Gastroesophageal sphincter (tissue), 4 donors: ENCODE data around the gene NXPE4. TPM values are rescaled to one million over a fixed set of nuclear protein-coding genes. Genes with fewer than 3 reads are reported as not detected.
"Not testable (repeated sequence)": the region's sequence is repeated elsewhere in the genome, so short reads cannot be mapped to it uniquely, and the experiment has no call there.

Experiments
- ATAC-seq: fragments of 150-250 bp; one replicate; pipeline ENCODE4 v1.9.1; 2016; ENCODE audit warnings: mild to moderate bottlenecking, moderate library complexity
- H3K27ac ChIP-seq, 4 donors: fragments of 200-600 bp; sonication (generic) in 3 of 4; 1 replicate in 3 of 4; 2 replicates in 1 of 4; pipeline ENCODE4 v1.5.1; 2016 to 2019
- H3K27me3 ChIP-seq: fragments of 200-600 bp; sonication (generic); one replicate; pipeline ENCODE4 v1.5.1; 2019
- H3K36me3 ChIP-seq, 2 donors: fragments of 200-600 bp; sonication (generic); one replicate each; pipeline ENCODE4 v1.5.1; 2019; ENCODE audit warnings: control low read depth in 1 of 2
- H3K4me1 ChIP-seq, 3 donors: fragments of 200-600 bp; sonication (generic); 1 replicate in 2 of 3; 2 replicates in 1 of 3; pipeline ENCODE4 v1.5.1; 2016 to 2019; ENCODE audit warnings: control low read depth in 2 of 3
- H3K4me3 ChIP-seq, 2 donors: fragments of 200-600 bp; sonication (generic); one replicate each; pipeline ENCODE4 v1.5.1; 2019; ENCODE audit warnings: mild to moderate bottlenecking in 1 of 2, moderate library complexity in 1 of 2
- H3K9me3 ChIP-seq, 3 donors: fragments of 200-600 bp; sonication (generic); one replicate each; pipeline ENCODE4 v1.5.1; 2017 to 2019; ENCODE audit warnings: control low read depth in 2 of 3
- CTCF ChIP-seq, 4 experiments: fragments of 200-600 bp in 2 of 4; fragments of 450-650 bp in 2 of 4; sonication (generic) in 1 of 4; IDR thresholded peaks; one replicate each; pipeline ENCODE4 v1.5.1; 2017 to 2019; ENCODE audit warnings: antibody characterized with exemption in 4 of 4, mild to moderate bottlenecking in 2 of 4, moderate library complexity in 2 of 4
- EP300 ChIP-seq: sonication (generic); formaldehyde crosslinking; IDR thresholded peaks from one replicate; pipeline ENCODE4 v1.6.1; 2017; ENCODE audit warnings: antibody characterized with exemption, mild to moderate bottlenecking
- POLR2A ChIP-seq, 2 donors: fragments of 450-650 bp; IDR thresholded peaks; one replicate each; pipeline ENCODE4 v1.6.1; 2017; ENCODE audit warnings: antibody characterized with exemption in 2 of 2, mild to moderate bottlenecking in 2 of 2, moderate library complexity in 1 of 2
- POLR2AphosphoS5 ChIP-seq: sonication (generic); formaldehyde crosslinking; IDR thresholded peaks from one replicate; pipeline ENCODE4 v1.6.1; 2017; ENCODE audit warnings: antibody characterized with exemption
- WGBS, 2 donors: methylation state at CpG; one replicate each; pipeline ENCODE4 v1.1.5; 2018; ENCODE audit warnings: low coverage in 1 of 2; 5-methylcytosine and 5-hydroxymethylcytosine counted together
- total RNA-seq, 4 donors: library from RNA; depleted of rRNA; stranded (reverse); fragments of >200 nt; gene quantifications; one replicate each; pipeline ENCODE4 v1.1.0, GENCODE V29; 2016

Gene NXPE4
- under 1 TPM in 2 of 4 donors, not detected in 2; 0.13 to 0.17 TPM for total RNA-seq

GRCh38 chr11:114595571-114595970, at the start of gene NXPE4:
Gene NXPE4 (minus strand): TSS chr11:114595786. CDS start chr11:114594759, 1,027 bp downstream.
- TF ChIP-seq CTCF (IDR thresholded peaks at IDR 0.05) (no peak), EP300 (no peak), POLR2A (IDR thresholded peaks at IDR 0.05) (no peak), POLR2AphosphoS5 (no peak)
- Histone ChIP-seq H3K36me3 (no peaks in the 10 kb centered on the region), H3K9me3 (no peaks in the 10 kb centered on the region), H3K27me3 (no peaks in the 10 kb centered on the region), H3K27ac (no peak within 1 kb of the TSS), H3K4me1 (no peaks in the 10 kb centered on the region), H3K4me3 (no peak within 1 kb of the TSS)
- no peak for ATAC-seq
- WGBS, 2 donors, result 20 to 71% methylated on average over 1 of the region's 2 CpGs

GRCh38 chr11:114639440-114639839, 43.9 kb upstream of the NXPE4 start:
- H3K9me3 ChIP-seq, H3K27ac ChIP-seq, H3K4me3 ChIP-seq, ATAC-seq, H3K4me1 ChIP-seq, H3K27me3 ChIP-seq, H3K36me3 ChIP-seq: not testable (repeated sequence)
- WGBS, 2 donors, result 80 to 96% methylated on average over 1 to 6 of the region's 6 CpGs

- not testable (repeated sequence) for H3K9me3 ChIP-seq, H3K4me3 ChIP-seq, H3K36me3 ChIP-seq, ATAC-seq, H3K27ac ChIP-seq, H3K4me1 ChIP-seq, H3K27me3 ChIP-seq
- 84 to 91% methylated on average over 11 to 12 of the region's 13 CpGs for WGBS, 2 donors
Observed at GRCh38 chr11:114631445-114631965, 35.9 kb upstream of the NXPE4 start.

GRCh38 chr11:114625294-114625693, 29.7 kb upstream of the NXPE4 start:
- Histone ChIP-seq H3K9me3 (peaks cover 0 to 4% (median 0%) of the 10 kb centered on the region in 3 donors), H3K27me3 (no peaks in the 10 kb centered on the region), H3K27ac (no peak overlapping the region), H3K4me3 (no peak overlapping the region), H3K36me3 (no peaks in the 10 kb centered on the region), H3K4me1 (no peaks in the 10 kb centered on the region)
- WGBS, 2 donors, result 73 to 82% methylated on average over 5 to 7 of the region's 7 CpGs
- TF ChIP-seq EP300, result no peak
- no peak for TF ChIP-seq POLR2AphosphoS5
- no peak for TF ChIP-seq CTCF (IDR thresholded peaks at IDR 0.05)
- no peak for TF ChIP-seq POLR2A (IDR thresholded peaks at IDR 0.05)
- no peak for ATAC-seq

- Histone ChIP-seq H3K27ac (no peak overlapping the region), H3K36me3 (no peaks in the 10 kb centered on the region), H3K4me3 (no peak overlapping the region), H3K27me3 (no peaks in the 10 kb centered on the region), H3K4me1 (no peaks in the 10 kb centered on the region), H3K9me3 (peaks cover 0 to 4% (median 0%) of the 10 kb centered on the region in 3 donors)
- 86 to 88% methylated on average over 4 to 8 of the region's 10 CpGs for WGBS, 2 donors
- TF ChIP-seq CTCF (IDR thresholded peaks at IDR 0.05), result no peak
- no peak for TF ChIP-seq POLR2AphosphoS5
- no peak for TF ChIP-seq EP300
- no peak for TF ChIP-seq POLR2A (IDR thresholded peaks at IDR 0.05)
- ATAC-seq, result no peak
Observed at GRCh38 chr11:114624455-114625207, 29.0 kb upstream of the NXPE4 start.

GRCh38 chr11:114623720-114624119, 28.1 kb upstream of the NXPE4 start:
- Histone ChIP-seq H3K27me3 (no peaks in the 10 kb centered on the region), H3K36me3 (no peaks in the 10 kb centered on the region), H3K4me1 (no peaks in the 10 kb centered on the region), H3K9me3 (peaks cover 0 to 9% (median 0%) of the 10 kb centered on the region in 3 donors), H3K27ac (no peak overlapping the region), H3K4me3 (no peak overlapping the region)
- no peak for ATAC-seq
- TF ChIP-seq EP300, result no peak
- TF ChIP-seq CTCF (IDR thresholded peaks at IDR 0.05), result no peak
- TF ChIP-seq POLR2A (IDR thresholded peaks at IDR 0.05), result no peak
- TF ChIP-seq POLR2AphosphoS5, result no peak
- 84 to 86% methylated on average over 5 of the region's 7 CpGs for WGBS, 2 donors
